GM23338 (cell line): ENCODE measurements around the gene SMAD1. TPM values are rescaled to one million over a fixed set of nuclear protein-coding genes. Genes with fewer than 3 reads are reported as not detected.

Experiments
- ATAC-seq: fragments of 200-7000 bp; cut with Tn5 transposase; 3 replicates; pipeline ENCODE4 v1.9.1; 2020
- DNase-seq: peaks from one replicate; pipeline ENCODE4 v3.0.0-alpha.2; 2015; ENCODE audit warnings: low spot score
- H2AFZ ChIP-seq: fragments of 200-600 bp; sonication (generic); 2 replicates; pipeline ENCODE4 v1.8.0; 2016; ENCODE audit warnings: antibody characterized with exemption, mild to moderate bottlenecking, moderate library complexity
- H3F3A ChIP-seq: fragments of 200-600 bp; sonication (generic); replicated peaks from 2 replicates; pipeline ENCODE4 v1.8.0; 2017; ENCODE audit warnings: antibody characterized with exemption, mixed run types, low read depth
- H3K27ac ChIP-seq: fragments of 200-600 bp; sonication (generic); 2 replicates; pipeline ENCODE4 v1.6.1; 2016; ENCODE audit warnings: low read depth
- H3K27me3 ChIP-seq: fragments of 200-600 bp; sonication (generic); 2 replicates; pipeline ENCODE4 v1.8.0; 2016; ENCODE audit warnings: mild to moderate bottlenecking, mixed run types, moderate library complexity; ENCODE audit not compliant: insufficient read depth
- H3K36me3 ChIP-seq: fragments of 200-600 bp; sonication (generic); 2 replicates; pipeline ENCODE4 v1.8.0; 2016; ENCODE audit warnings: mild to moderate bottlenecking; ENCODE audit not compliant: insufficient read depth
- H3K4me1 ChIP-seq: fragments of 200-600 bp; sonication (generic); 2 replicates; pipeline ENCODE4 v1.8.0; 2016; ENCODE audit warnings: mild to moderate bottlenecking, moderate library complexity; ENCODE audit not compliant: insufficient read depth
- H3K4me2 ChIP-seq: fragments of 200-600 bp; sonication (generic); 2 replicates; pipeline ENCODE4 v1.7.1; 2017; ENCODE audit warnings: mixed run types
- H3K4me3 ChIP-seq: fragments of 200-600 bp; sonication (generic); 2 replicates; pipeline ENCODE4 v1.6.1; 2016; ENCODE audit warnings: mixed run types
- H3K79me2 ChIP-seq: fragments of 200-600 bp; sonication (generic); replicated peaks from 2 replicates; pipeline ENCODE4 v1.8.0; 2017; ENCODE audit warnings: mild to moderate bottlenecking; ENCODE audit not compliant: insufficient read depth
- H3K9me2 ChIP-seq: fragments of 200-600 bp; sonication (generic); 2 replicates; pipeline ENCODE4 v1.8.0; 2017; ENCODE audit not compliant: insufficient read depth
- H4K20me1 ChIP-seq: fragments of 200-600 bp; sonication (generic); replicated peaks from 2 replicates; pipeline ENCODE4 v1.8.0; 2017; ENCODE audit warnings: mild to moderate bottlenecking; ENCODE audit not compliant: insufficient read depth
- H3K27ac Mint-ChIP-seq: 2 replicates; pipeline ENCODE4 v1.8.0; 2020; ENCODE audit warnings: inconsistent platforms, mild to moderate bottlenecking, moderate library complexity, mixed read lengths
- H3K27me3 Mint-ChIP-seq: 3 replicates; pipeline ENCODE4 v1.8.0; 2022; ENCODE audit warnings: low read depth, mild to moderate bottlenecking, moderate library complexity, mixed read lengths, inconsistent platforms; ENCODE audit not compliant: insufficient read depth, poor library complexity
- H3K36me3 Mint-ChIP-seq: 3 replicates; pipeline ENCODE4 v1.8.0; 2021; ENCODE audit warnings: low read depth, mild to moderate bottlenecking, inconsistent platforms, moderate library complexity, mixed read lengths
- H3K4me1 Mint-ChIP-seq: 3 replicates; pipeline ENCODE4 v1.8.0; 2020; ENCODE audit warnings: mild to moderate bottlenecking, inconsistent platforms, mixed read lengths
- H3K4me3 Mint-ChIP-seq: 3 replicates; pipeline ENCODE4 v1.8.0; 2021; ENCODE audit warnings: moderate library complexity, mild to moderate bottlenecking, inconsistent platforms, mixed read lengths
- H3K9me3 Mint-ChIP-seq: 3 replicates; pipeline ENCODE4 v1.8.0; 2020; ENCODE audit warnings: moderate library complexity, mild to moderate bottlenecking, inconsistent platforms, mixed read lengths
- CREB1 ChIP-seq: fragments of 250-450 bp; sonication (Bioruptor Pico); IDR thresholded peaks from 2 replicates; pipeline ENCODE4 v1.5.0; 2020; ENCODE audit warnings: low read depth, mild to moderate bottlenecking, moderate library complexity
- CTCF ChIP-seq, 2 experiments: fragments of 200-600 bp in 1 of 2; sonication (generic) in 1 of 2; conservative IDR thresholded peaks; 2 replicates each; pipeline versions ENCODE4 v1.5.1 to v1.6.1; 2016 to 2017; ENCODE audit warnings: antibody characterized with exemption in 2 of 2, low read depth in 2 of 2, mild to moderate bottlenecking in 2 of 2, moderate library complexity in 1 of 2
- ETS1 ChIP-seq: IDR thresholded peaks from 2 replicates; pipeline ENCODE4 v1.6.1; 2016; ENCODE audit warnings: antibody characterized with exemption
- EZH2 ChIP-seq: fragments of 200-600 bp; sonication (generic); IDR thresholded peaks from one replicate; pipeline ENCODE4 v1.8.0; 2017; ENCODE audit warnings: antibody characterized with exemption, mild to moderate bottlenecking, low read depth; ENCODE audit not compliant: unreplicated experiment
- EZH2phosphoT487 ChIP-seq: fragments of 200-600 bp; sonication (generic); IDR thresholded peaks from one replicate; pipeline ENCODE4 v1.8.1; 2018; ENCODE audit warnings: antibody characterized with exemption; ENCODE audit not compliant: unreplicated experiment
- JUNB ChIP-seq: IDR thresholded peaks from one replicate; pipeline ENCODE4 v1.6.1; 2016; ENCODE audit warnings: antibody characterized with exemption; ENCODE audit not compliant: unreplicated experiment
- NANOG ChIP-seq: IDR thresholded peaks from 2 replicates; pipeline ENCODE4 v1.6.1; 2016; ENCODE audit warnings: antibody characterized with exemption, borderline replicate concordance
- POLR2AphosphoS5 ChIP-seq: IDR thresholded peaks from 2 replicates; pipeline ENCODE4 v1.6.1; 2016; ENCODE audit warnings: antibody characterized with exemption, low read depth
- REST ChIP-seq: IDR thresholded peaks from one replicate; pipeline ENCODE4 v1.6.1; 2018; ENCODE audit warnings: antibody characterized with exemption; ENCODE audit not compliant: unreplicated experiment
- STAT1 ChIP-seq: IDR thresholded peaks from one replicate; pipeline ENCODE4 v1.6.1; 2016; ENCODE audit warnings: antibody characterized with exemption; ENCODE audit not compliant: unreplicated experiment
- ZNF114 ChIP-seq: fragments of 250-450 bp; sonication (Bioruptor Pico); IDR thresholded peaks from 2 replicates; pipeline ENCODE4 v1.5.0; 2020; ENCODE audit warnings: mild to moderate bottlenecking, moderate library complexity
- ZNF331 ChIP-seq: fragments of 250-450 bp; sonication (Bioruptor Pico); IDR thresholded peaks from 2 replicates; pipeline ENCODE4 v1.5.0; 2020; ENCODE audit warnings: low read depth, mild to moderate bottlenecking, moderate library complexity
- ZNF462 ChIP-seq: fragments of 250-450 bp; sonication (Bioruptor Pico); IDR thresholded peaks from 2 replicates; pipeline ENCODE4 v1.5.0; 2020; ENCODE audit warnings: mild to moderate bottlenecking, moderate library complexity
- polyA plus RNA-seq: library from polyadenylated mRNA; unstranded; fragments of >200 nt; fragmentation: Nextera tagmentation; extraction: Ambion mirVana; gene quantifications from 2 replicates; pipeline ENCODE4 v1.2.1, GENCODE V29; 2016
- total RNA-seq: library from RNA; depleted of rRNA; stranded (reverse); fragments of >200 nt; shearing (Covaris generic); gene quantifications from 2 replicates; pipeline ENCODE4 v1.2.3, GENCODE V29; 2014

SMAD1 gene
- total and polyA plus RNA-seq, 2 experiments from 2014 or later, result 19.8 to 33.6 TPM

GRCh38 chr4:145546175-145546915 lies 64.7 kb downstream of the SMAD1 start:
- no peaks in the 10 kb centered on the region for H3K36me3 ChIP-seq
- H3F3A ChIP-seq, result no peaks in the 10 kb centered on the region
- no peak overlapping the region for H3K4me3 ChIP-seq
- no peaks in the 10 kb centered on the region for H3K79me2 ChIP-seq
- no peak overlapping the region for H3K27ac ChIP-seq
- H3K4me1 Mint-ChIP-seq, result peaks cover 19% of the 10 kb centered on the region
- peaks cover under 1% of the 10 kb centered on the region for H3K27me3 Mint-ChIP-seq
- H3K9me2 ChIP-seq, result no peaks in the 10 kb centered on the region
- peaks cover 22% of the 10 kb centered on the region for H3K4me1 ChIP-seq
- no peaks in the 10 kb centered on the region for H3K9me3 Mint-ChIP-seq
- TF ChIP-seq POLR2AphosphoS5 (no peak), ZNF114 (CRISPR knock-in tag) (no peak), ZNF331 (CRISPR knock-in tag) (no peak), ZNF462 (no peak), CREB1 (CRISPR knock-in tag) (no peak), ETS1 (no peak), STAT1 (no peak), JUNB (no peak), EZH2phosphoT487 (no peak), REST (no peak), NANOG (no peak), EZH2 (no peak), CTCF (conservative IDR thresholded peaks at IDR 0.05; ENCODE audit: low read depth in 2 of 2) (no peak)
- no peak overlapping the region for H3K4me3 Mint-ChIP-seq
- ATAC-seq (no peak), DNase-seq (no peak)
- no peak overlapping the region for H2AFZ ChIP-seq
- H3K27ac Mint-ChIP-seq, result peak overlapping the region; percentile 47
- H3K36me3 Mint-ChIP-seq, result peaks cover 8% of the 10 kb centered on the region; the same call in 2 of the 3 replicates
- no peaks in the 10 kb centered on the region for H4K20me1 ChIP-seq
- peak overlapping the region; percentile 27; the same call in 1 of the 2 replicates for H3K4me2 ChIP-seq
- H3K27me3 ChIP-seq, result no peaks in the 10 kb centered on the region
